GM12873 (cell line): ENCODE data around the gene RABEP1.

Experiments used
- TF ChIP-seq, protein P1 (sequence below): IDR thresholded peaks from 2 replicates; pipeline ENCODE4 v1.5.1; 2012; ENCODE audit warnings: low read depth, mild to moderate bottlenecking, moderate library complexity, low read length, control low read depth; ENCODE audit not compliant: insufficient read depth; ENCODE audit errors: missing control alignments

RABEP1 gene, protein sequence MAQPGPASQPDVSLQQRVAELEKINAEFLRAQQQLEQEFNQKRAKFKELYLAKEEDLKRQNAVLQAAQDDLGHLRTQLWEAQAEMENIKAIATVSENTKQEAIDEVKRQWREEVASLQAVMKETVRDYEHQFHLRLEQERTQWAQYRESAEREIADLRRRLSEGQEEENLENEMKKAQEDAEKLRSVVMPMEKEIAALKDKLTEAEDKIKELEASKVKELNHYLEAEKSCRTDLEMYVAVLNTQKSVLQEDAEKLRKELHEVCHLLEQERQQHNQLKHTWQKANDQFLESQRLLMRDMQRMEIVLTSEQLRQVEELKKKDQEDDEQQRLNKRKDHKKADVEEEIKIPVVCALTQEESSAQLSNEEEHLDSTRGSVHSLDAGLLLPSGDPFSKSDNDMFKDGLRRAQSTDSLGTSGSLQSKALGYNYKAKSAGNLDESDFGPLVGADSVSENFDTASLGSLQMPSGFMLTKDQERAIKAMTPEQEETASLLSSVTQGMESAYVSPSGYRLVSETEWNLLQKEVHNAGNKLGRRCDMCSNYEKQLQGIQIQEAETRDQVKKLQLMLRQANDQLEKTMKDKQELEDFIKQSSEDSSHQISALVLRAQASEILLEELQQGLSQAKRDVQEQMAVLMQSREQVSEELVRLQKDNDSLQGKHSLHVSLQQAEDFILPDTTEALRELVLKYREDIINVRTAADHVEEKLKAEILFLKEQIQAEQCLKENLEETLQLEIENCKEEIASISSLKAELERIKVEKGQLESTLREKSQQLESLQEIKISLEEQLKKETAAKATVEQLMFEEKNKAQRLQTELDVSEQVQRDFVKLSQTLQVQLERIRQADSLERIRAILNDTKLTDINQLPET

DNA sequence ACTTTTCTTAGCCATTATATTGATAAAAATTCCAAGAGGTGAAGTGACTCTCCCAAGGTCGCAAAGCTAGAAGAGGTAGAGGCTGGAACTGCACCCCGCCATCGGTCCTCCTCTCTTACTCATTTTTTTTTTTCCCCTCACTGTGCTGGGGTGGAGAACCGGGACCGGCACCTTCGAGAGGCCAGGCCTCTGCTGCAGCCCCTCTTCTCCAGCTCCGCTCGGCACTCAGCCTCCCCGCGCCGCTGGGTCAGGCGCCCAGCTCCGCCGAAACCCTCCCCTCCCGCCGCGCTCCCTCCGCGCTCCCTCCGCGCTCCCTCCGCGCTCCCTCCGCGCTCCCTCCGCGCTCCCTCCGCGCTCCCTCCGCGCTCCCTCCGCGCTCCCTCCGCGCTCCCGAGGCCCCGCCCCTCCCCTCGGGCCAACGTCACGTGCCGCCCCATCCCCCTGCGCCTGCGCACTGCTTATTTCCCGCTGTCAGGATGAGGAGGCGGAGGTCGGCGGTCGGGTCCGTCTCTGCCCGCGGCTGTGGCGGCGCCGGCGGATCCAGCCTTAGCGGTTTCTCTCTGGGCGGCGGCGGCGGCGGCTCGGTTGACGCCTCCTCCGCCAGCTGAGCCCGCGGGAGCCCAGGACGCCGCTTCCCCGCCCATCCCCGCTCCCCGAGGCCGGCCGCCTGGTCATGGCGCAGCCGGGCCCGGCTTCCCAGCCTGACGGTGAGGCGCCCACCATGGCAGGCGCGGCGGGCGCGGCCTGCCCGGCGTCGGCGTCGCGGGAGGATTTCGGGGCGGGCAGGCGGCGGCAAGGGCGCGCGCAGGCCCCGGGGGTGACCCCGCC, at the start of gene RABEP1:
TSS of gene RABEP1 (plus strand) at position 471 of the 828 bp plus-strand sequence. CDS start at position 674, 203 bp downstream.
- TF ChIP-seq, protein P1, sequence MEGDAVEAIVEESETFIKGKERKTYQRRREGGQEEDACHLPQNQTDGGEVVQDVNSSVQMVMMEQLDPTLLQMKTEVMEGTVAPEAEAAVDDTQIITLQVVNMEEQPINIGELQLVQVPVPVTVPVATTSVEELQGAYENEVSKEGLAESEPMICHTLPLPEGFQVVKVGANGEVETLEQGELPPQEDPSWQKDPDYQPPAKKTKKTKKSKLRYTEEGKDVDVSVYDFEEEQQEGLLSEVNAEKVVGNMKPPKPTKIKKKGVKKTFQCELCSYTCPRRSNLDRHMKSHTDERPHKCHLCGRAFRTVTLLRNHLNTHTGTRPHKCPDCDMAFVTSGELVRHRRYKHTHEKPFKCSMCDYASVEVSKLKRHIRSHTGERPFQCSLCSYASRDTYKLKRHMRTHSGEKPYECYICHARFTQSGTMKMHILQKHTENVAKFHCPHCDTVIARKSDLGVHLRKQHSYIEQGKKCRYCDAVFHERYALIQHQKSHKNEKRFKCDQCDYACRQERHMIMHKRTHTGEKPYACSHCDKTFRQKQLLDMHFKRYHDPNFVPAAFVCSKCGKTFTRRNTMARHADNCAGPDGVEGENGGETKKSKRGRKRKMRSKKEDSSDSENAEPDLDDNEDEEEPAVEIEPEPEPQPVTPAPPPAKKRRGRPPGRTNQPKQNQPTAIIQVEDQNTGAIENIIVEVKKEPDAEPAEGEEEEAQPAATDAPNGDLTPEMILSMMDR = peak; percentile 24

DNA sequence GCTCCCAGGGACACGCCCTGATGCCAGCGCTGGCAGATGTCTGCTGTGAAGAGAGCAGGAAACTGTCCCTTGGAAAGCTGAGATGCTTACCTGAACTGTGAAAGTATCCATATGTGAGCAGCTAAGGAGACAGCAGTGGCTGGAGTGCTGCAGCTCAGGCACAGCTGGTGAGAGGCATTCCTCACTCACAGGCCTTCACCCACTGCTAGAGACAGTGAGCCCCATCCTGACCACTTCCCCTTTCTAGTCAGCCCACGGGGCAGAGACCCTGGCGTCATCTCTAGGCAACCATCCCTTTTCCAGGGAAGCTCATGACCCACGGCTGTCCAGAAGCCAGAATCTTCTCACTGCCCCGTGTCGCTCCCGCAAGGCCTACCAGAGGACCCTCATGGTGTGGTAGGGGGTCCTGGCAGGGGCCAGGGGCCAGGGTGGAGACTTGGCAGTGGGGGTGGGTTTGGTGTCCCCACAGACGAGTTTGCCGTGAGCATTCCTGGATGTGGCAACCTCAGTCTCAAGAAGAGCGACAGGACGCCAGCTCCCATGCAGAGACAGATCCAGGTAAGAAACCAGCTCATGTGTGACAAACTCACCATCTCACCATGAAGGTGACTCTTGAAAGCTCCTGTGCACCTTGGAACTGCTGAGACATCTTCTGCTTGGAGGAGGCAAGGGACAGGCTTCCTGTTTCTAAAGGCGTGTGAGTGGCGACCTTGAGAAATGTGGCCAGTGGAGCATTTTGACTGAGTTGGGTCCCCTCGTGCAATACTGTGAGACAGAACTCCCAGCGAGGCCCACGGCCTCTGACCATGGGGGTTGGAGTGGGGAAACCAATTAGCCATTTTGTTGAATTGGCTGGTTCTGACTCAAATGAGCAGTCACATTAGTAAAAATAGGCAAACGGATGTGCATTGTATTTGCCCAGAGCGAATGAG, 47.2 kb upstream of the RABEP1 start, which contains the start of gene SCIMP:
TSS of gene SCIMP (minus strand) at position 216 of the 932 bp plus-strand sequence. CDS start at position 111, 105 bp downstream.
- TF ChIP-seq, protein P1 = no peak

DNA sequence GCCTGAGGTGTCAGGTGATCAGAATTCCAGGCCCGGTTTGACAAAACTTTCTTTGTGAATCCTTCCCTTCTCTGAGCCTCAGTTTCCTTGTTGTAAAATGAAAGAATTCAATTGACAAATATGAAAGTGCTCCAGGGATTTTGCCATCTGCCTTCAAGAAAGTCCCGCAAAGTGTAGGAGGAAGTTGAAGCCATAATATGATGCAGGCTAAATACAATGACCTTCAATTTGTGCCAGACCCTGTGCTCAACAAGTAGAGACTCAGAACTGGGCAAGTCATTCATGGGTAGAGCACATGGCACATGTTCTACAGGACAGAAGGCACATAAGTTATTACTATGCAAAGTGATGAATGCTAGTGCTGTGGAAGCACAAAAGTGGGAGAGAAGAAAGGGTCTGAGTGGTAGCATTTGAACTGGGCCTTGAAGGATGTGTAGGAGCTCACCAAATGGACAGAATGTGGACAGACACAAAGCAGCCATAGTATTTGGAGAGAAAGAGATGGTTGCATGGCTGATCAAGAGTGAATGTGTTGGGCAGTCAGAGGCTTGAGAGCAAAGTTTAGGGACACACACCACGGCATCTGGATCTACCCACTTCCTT, 45.0 kb upstream of the RABEP1 start:
- TF ChIP-seq, protein P1 = no peak

DNA sequence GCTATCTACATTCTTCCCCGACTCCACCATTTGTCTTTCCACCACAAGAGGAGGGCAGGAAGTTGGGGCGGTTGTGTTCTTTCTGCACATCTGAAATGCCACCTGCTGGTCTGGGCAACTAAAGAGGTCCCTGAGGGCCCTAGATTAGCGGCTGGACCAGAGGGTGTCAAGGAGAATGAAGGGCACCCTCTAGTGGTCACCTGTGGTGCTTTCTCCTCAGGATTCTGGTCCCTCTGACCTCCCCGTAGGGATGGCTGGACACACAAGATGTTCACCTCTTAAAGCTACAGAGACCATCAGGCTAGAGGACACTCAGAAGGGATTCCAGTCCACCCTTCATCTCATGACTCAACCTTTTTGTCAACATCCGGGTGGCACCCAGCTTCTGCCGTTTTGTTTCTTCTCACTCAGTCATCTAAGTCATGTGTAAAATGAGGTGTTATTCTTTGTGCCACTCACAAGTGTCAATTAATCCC, 44.5 kb upstream of the RABEP1 start:
- TF ChIP-seq, protein P1 = peak; percentile 92

DNA sequence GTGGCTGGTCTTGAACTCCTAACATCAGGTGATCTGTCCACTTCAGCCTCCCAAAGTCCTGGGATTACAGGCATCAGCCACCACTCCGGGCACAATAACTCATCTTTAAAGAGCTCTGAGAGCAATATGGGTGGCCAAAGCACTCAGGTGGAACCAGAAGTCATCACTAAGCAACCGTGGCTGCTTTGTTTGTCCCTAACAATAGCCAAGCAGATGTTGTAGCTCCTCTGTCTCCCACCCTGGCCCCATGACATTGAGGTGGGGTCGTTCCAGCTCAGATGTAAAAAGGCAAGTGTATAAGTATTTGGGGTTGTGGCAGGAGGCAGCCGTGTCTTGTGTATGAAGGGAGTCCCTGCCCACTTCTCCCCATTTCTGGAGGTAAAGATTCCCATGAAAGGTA, 43.8 kb upstream of the RABEP1 start:
- TF ChIP-seq, protein P1 = no peak

DNA sequence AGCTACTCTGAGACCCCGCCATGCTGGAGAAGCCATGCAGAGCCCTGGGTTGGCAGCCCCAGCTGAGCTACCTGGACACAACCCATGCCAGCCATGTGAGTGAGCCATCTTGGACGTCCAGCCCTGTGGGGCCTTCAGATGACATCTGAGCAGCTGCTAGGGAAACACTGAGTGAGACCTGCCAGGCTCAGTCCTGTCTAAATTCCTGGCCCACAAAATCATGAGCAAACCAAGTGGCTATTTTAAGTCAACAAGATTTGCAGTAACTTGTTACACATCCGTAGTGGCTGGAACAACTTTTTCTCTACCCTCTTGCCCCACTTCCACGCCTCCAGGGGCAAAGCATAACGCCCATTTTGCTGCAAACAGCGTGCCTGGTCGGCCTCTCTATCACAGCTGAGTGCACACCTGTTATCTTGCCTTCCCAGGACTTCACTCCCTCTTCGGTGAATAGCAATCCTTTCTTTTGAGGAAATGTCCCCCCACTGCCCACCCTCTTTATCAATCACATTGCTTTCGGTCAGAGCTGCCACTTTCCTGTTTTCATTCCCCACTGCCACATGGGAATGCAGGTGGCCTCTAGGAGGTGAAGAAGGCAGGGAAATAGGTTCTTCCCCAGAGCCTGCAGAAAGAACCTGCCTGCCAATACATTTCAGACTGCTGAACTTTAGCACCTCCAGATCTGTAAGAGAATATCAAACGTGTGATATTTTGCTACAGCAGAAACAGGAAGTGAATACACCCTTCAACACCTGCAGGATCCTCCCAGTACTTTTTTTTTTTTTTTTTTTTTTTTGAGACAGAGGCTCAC, 40.0 kb upstream of the RABEP1 start:
- TF ChIP-seq, protein P1 = no peak
